ENCODE data around the gene DLX4.

DLX4 gene

GRCh38 chr17:49996121-49996494, 27.1 kb downstream of the DLX4 start:
- ATAC-seq = no peak

GRCh38 chr17:49996495-49997300, 27.7 kb downstream of the DLX4 start:
- peak; percentile 50 for ATAC-seq
- no peak for TF ChIP-seq ARNTL (CRISPR knock-in tag; IDR thresholded peaks at IDR 0.05; ENCODE audit: borderline replicate concordance, low read depth)
- no peak for TF ChIP-seq ESRRG (CRISPR knock-in tag; IDR thresholded peaks at IDR 0.05)
- TF ChIP-seq POU6F1 (CRISPR knock-in tag; IDR thresholded peaks at IDR 0.05; ENCODE audit: borderline replicate concordance, low read depth) = no peak
- TF ChIP-seq ZFP3 (CRISPR knock-in tag; IDR thresholded peaks at IDR 0.05) = no peak
- TF ChIP-seq ZC3H10 (CRISPR knock-in tag; IDR thresholded peaks at IDR 0.05) = no peak
- TF ChIP-seq ZNF8 (CRISPR knock-in tag; IDR thresholded peaks at IDR 0.05) = no peak
- TF ChIP-seq ZFP30 (CRISPR knock-in tag; IDR thresholded peaks at IDR 0.05) = no peak
- no peak for TF ChIP-seq ZNF70 (CRISPR knock-in tag; IDR thresholded peaks at IDR 0.05)
- TF ChIP-seq CSRNP3 (CRISPR knock-in tag; IDR thresholded peaks at IDR 0.05) = no peak
- TF ChIP-seq TOX (CRISPR knock-in tag; IDR thresholded peaks at IDR 0.05; ENCODE audit: borderline replicate concordance) = no peak
- no peak for TF ChIP-seq ZNF565 (CRISPR knock-in tag; conservative IDR thresholded peaks at IDR 0.05; ENCODE audit: low read depth)
- no peak for TF ChIP-seq GLIS3 (CRISPR knock-in tag; IDR thresholded peaks at IDR 0.05)
- no peak for TF ChIP-seq CREB5 (CRISPR knock-in tag; IDR thresholded peaks at IDR 0.05; ENCODE audit: low read depth)
- no peak for TF ChIP-seq RARB (CRISPR knock-in tag; IDR thresholded peaks at IDR 0.05)
- TF ChIP-seq TCF4 (CRISPR knock-in tag; IDR thresholded peaks at IDR 0.05; ENCODE audit: borderline replicate concordance) = no peak
- no peak for TF ChIP-seq SNAI2 (CRISPR knock-in tag; IDR thresholded peaks at IDR 0.05)
- no peak for TF ChIP-seq PATZ1 (CRISPR knock-in tag; IDR thresholded peaks at IDR 0.05; ENCODE audit: borderline replicate concordance)

More at GRCh38 chr17:49996121-49996494, 27.1 kb downstream of the DLX4 start:
- TF ChIP-seq ZNF8 (CRISPR knock-in tag; IDR thresholded peaks at IDR 0.05) = no peak
- no peak for TF ChIP-seq TOX (CRISPR knock-in tag; IDR thresholded peaks at IDR 0.05; ENCODE audit: borderline replicate concordance)
- no peak for TF ChIP-seq PPARA (CRISPR knock-in tag; IDR thresholded peaks at IDR 0.05; ENCODE audit: borderline replicate concordance)
- TF ChIP-seq PATZ1 (CRISPR knock-in tag; IDR thresholded peaks at IDR 0.05; ENCODE audit: borderline replicate concordance) = no peak
- TF ChIP-seq POU6F1 (CRISPR knock-in tag; IDR thresholded peaks at IDR 0.05; ENCODE audit: borderline replicate concordance, low read depth) = no peak
- TF ChIP-seq ZNF565 (CRISPR knock-in tag; conservative IDR thresholded peaks at IDR 0.05; ENCODE audit: low read depth) = no peak
- no peak for TF ChIP-seq CREB5 (CRISPR knock-in tag; IDR thresholded peaks at IDR 0.05; ENCODE audit: low read depth)
- TF ChIP-seq RARB (CRISPR knock-in tag; IDR thresholded peaks at IDR 0.05) = no peak
- TF ChIP-seq SNAI2 (CRISPR knock-in tag; IDR thresholded peaks at IDR 0.05) = no peak
- no peak for TF ChIP-seq ISL1 (CRISPR knock-in tag; IDR thresholded peaks at IDR 0.05)
- no peak for TF ChIP-seq CSDC2 (CRISPR knock-in tag; IDR thresholded peaks at IDR 0.05)
- no peak for TF ChIP-seq ARNTL (CRISPR knock-in tag; IDR thresholded peaks at IDR 0.05; ENCODE audit: borderline replicate concordance, low read depth)
